Measurements from ENCODE around the gene ZNF530. TPM values are rescaled to one million over a fixed set of nuclear protein-coding genes. Genes with fewer than 3 reads are reported as not detected.

ZNF530 gene
- total RNA-seq, 2 donors from 2014 or later, result 1.2 to 4.1 TPM

- TF ChIP-seq CTCF (IDR thresholded peaks at IDR 0.05), result no peak
- H3K9ac ChIP-seq (ENCODE audit: low read depth in 2 of 2, low read length in 2 of 2), result no peak overlapping the region
- intact Hi-C loops (cut with DNase I), result no loop called here
- peaks cover 26% of the 10 kb centered on the region for H3K36me3 ChIP-seq
- no peak overlapping the region for H3K4me3 ChIP-seq
- no peaks in the 10 kb centered on the region for H3K4me1 ChIP-seq
- no peak overlapping the region for H3K27ac ChIP-seq
- DNase-seq, result no peak
- H3K9me3 ChIP-seq, result peaks cover 31% of the 10 kb centered on the region
- no peaks in the 10 kb centered on the region for H3K27me3 ChIP-seq
Observed at GRCh38 chr19:57615346-57615745, 15.7 kb downstream of the ZNF530 start.

- intact Hi-C loops (cut with DNase I), result no loop called here
- no peak for TF ChIP-seq CTCF (IDR thresholded peaks at IDR 0.05)
- Histone ChIP-seq H3K9ac (ENCODE audit: low read depth in 2 of 2, low read length in 2 of 2) (no peak overlapping the region), H3K9me3 (peaks cover 44% of the 10 kb centered on the region), H3K27me3 (no peaks in the 10 kb centered on the region), H3K36me3 (peaks cover 40% of the 10 kb centered on the region), H3K27ac (no peak overlapping the region), H3K4me1 (no peaks in the 10 kb centered on the region), H3K4me3 (no peak overlapping the region)
- DNase-seq, result no peak
Observed at GRCh38 chr19:57620673-57621348, 21.1 kb downstream of the ZNF530 start.

GRCh38 chr19:57623091-57623490 lies 23.4 kb downstream of the ZNF530 start:
- DNase-seq, result no peak
- H3K4me1 ChIP-seq, result no peaks in the 10 kb centered on the region
- no peaks in the 10 kb centered on the region for H3K27me3 ChIP-seq
- H3K9me3 ChIP-seq, result peaks cover 35% of the 10 kb centered on the region
- no peak overlapping the region for H3K4me3 ChIP-seq
- H3K9ac ChIP-seq (ENCODE audit: low read depth in 2 of 2, low read length in 2 of 2), result no peak overlapping the region
- H3K36me3 ChIP-seq, result peaks cover 32% of the 10 kb centered on the region
- H3K27ac ChIP-seq, result no peak overlapping the region
- intact Hi-C loops (cut with DNase I), result no loop called here
- no peak for TF ChIP-seq CTCF (IDR thresholded peaks at IDR 0.05)

- peak within 1 kb of the TSS; percentile 45 for H3K27ac ChIP-seq
- no peaks in the 10 kb centered on the region for H3K9me3 ChIP-seq
- intact Hi-C loops (cut with DNase I), result no loop called here
Observed at GRCh38 chr19:57632987-57633831, 33.5 kb downstream of the ZNF530 start, which contains the start of gene ZNF211. ZNF211 (plus strand) TSS chr19:57633168; CDS start chr19:57633347, 179 bp downstream.

GRCh38 chr19:57633832-57634131 lies 34.1 kb downstream of the ZNF530 start:
- H3K27ac ChIP-seq, result no peak overlapping the region
- H3K4me1 ChIP-seq, result no peaks in the 10 kb centered on the region
- peak overlapping the region in 1 of 2 donors; percentile 81 for H3K9ac ChIP-seq (ENCODE audit: low read depth in 2 of 2, low read length in 2 of 2)
- H3K36me3 ChIP-seq, result peaks cover 4% of the 10 kb centered on the region
- intact Hi-C loops (cut with DNase I), result no loop called here
- peak overlapping the region; percentile 97 for H3K4me3 ChIP-seq
- no peaks in the 10 kb centered on the region for H3K9me3 ChIP-seq
- H3K27me3 ChIP-seq, result no peaks in the 10 kb centered on the region
- TF ChIP-seq CTCF (IDR thresholded peaks at IDR 0.05), result no peak
- DNase-seq, result no peak

More at GRCh38 chr19:57632987-57633831, 33.5 kb downstream of the ZNF530 start, which contains the start of gene ZNF211:
- Histone ChIP-seq H3K36me3 (peaks cover 4% of the 10 kb centered on the region), H3K9ac (ENCODE audit: low read depth in 2 of 2, low read length in 2 of 2) (peak within 1 kb of the TSS; percentile 81), H3K4me3 (peak within 1 kb of the TSS; percentile 97), H3K4me1 (no peaks in the 10 kb centered on the region), H3K27me3 (no peaks in the 10 kb centered on the region)
- no peak for TF ChIP-seq CTCF (IDR thresholded peaks at IDR 0.05)
- peak; percentile 95 for DNase-seq
